ENCODE measurements around the gene THOC6. TPM values are rescaled to one million over a fixed set of nuclear protein-coding genes. Genes with fewer than 3 reads are reported as not detected.

Gene THOC6
- total and polyA plus RNA-seq, 9 of the 15 experiments (the other 6 are each of a cell fraction or from before 2014, with no cell fraction given), result 2.5 to 65.4 (median 42.3) TPM

GRCh38 chr16:3000540-3000939 is 23.3 kb upstream of the THOC6 start:
- intact Hi-C loops (cut with micrococcal nuclease), result no loop called here
- H3K9ac ChIP-seq (ENCODE audit: insufficient read depth in 1 of 2, low read depth in 2 of 2, low read length in 2 of 2), result peak overlapping the region in 1 of 2 experiments; percentile 78; a peak in 2 of 4 replicates
- H3K36me3 ChIP-seq (ENCODE audit: control insufficient read depth, insufficient read depth, low read length), result no peaks in the 10 kb centered on the region
- in situ Hi-C loops (cut with MboI), result no loop called here
- no peaks in the 10 kb centered on the region for H3K9me3 ChIP-seq (replicated peaks; ENCODE audit: control insufficient read depth, insufficient read depth, low read depth, low read length)
- no peak overlapping the region for H3K4me2 ChIP-seq (ENCODE audit: insufficient read depth, low read length)
- H3K27me3 ChIP-seq (ENCODE audit: control insufficient read depth in 2 of 2, insufficient read depth in 2 of 2, low read length in 2 of 2), result no peaks in the 10 kb centered on the region
- FAIRE-seq (no peak), ATAC-seq (no peak), DNase-seq (ENCODE audit: extremely low read depth in 1 of 4, low spot score in 3 of 4) (no peak)
- H3K4me3 ChIP-seq, result no peak overlapping the region
- H3K4me1 ChIP-seq (replicated peaks in 1 of 2; ENCODE audit: control insufficient read depth in 2 of 2, insufficient read depth in 2 of 2, low read length in 2 of 2), result peaks cover 0 to 40% of the 10 kb centered on the region in 2 experiments; a peak in 2 of 5 replicates
- ChIA-PET POLR2A (interaction anchor here (0.6 to 1.0 kb wide), 6 partner anchors 15 to 802 kb away, joined by 3 read pairs; no protein-coding TSS in a partner anchor), CTCF (ENCODE audit: low intra/inter-chr PET ratio) (no interaction called here)
- no TSS peak for BruUV-seq (replicated peaks)
- 63% methylated on average over 4 of the region's 4 CpGs for WGBS (ENCODE audit: insufficient coverage, low coverage, missing lambda C conversion rate)
- no peaks in the 10 kb centered on the region for H3K9me1 ChIP-seq (ENCODE audit: control insufficient read depth, insufficient read depth, low read length)
- H2AFZ ChIP-seq (ENCODE audit: low read depth, low read length), result no peak overlapping the region
- H3K27ac ChIP-seq (ENCODE audit: extremely low read depth, low read depth, low read length), result no peak overlapping the region
- TF ChIP-seq STAT5A (IDR thresholded peaks at IDR 0.05; ENCODE audit: borderline replicate concordance, low read length), result no peak
- no peak for TF ChIP-seq ZSCAN32 (CRISPR knock-in tag; IDR thresholded peaks at IDR 0.05)
- TF ChIP-seq ZNF764 (CRISPR knock-in tag; IDR thresholded peaks at IDR 0.05; ENCODE audit: low read depth), result no peak
- TF ChIP-seq E2F6 (IDR thresholded peaks at IDR 0.05; ENCODE audit: borderline replicate concordance in 1 of 2, extremely low read depth in 1 of 2, insufficient read depth in 1 of 2, insufficient read length in 1 of 2, low read depth in 1 of 2, low read length in 1 of 2, poor library complexity in 1 of 2, severe bottlenecking in 1 of 2), result no peak
- TF ChIP-seq ATF7 (IDR thresholded peaks at IDR 0.05), result no peak
- TF ChIP-seq HOMEZ (CRISPR knock-in tag; IDR thresholded peaks at IDR 0.05), result no peak
- no peak for TF ChIP-seq IFI16 (CRISPR knock-in tag; IDR thresholded peaks at IDR 0.05)
- no peak for TF ChIP-seq NFIC (IDR thresholded peaks at IDR 0.05)
- no peak for TF ChIP-seq JUND (IDR thresholded peaks at IDR 0.05; ENCODE audit: borderline replicate concordance, low read depth, low read length)
- TF ChIP-seq JUND (tag; IDR thresholded peaks at IDR 0.05; ENCODE audit: borderline replicate concordance, low read depth, low read length), result no peak
- TF ChIP-seq NFXL1 (CRISPR knock-in tag; IDR thresholded peaks at IDR 0.05), result no peak
- TF ChIP-seq KLF13 (tag; IDR thresholded peaks at IDR 0.05; ENCODE audit: borderline replicate concordance, low read depth), result no peak
- TF ChIP-seq ZNF324 (CRISPR knock-in tag; IDR thresholded peaks at IDR 0.05), result no peak
- H4K20me1 ChIP-seq (replicated peaks; ENCODE audit: control insufficient read depth, insufficient read depth, low read length), result no peaks in the 10 kb centered on the region
- H3K79me2 ChIP-seq (ENCODE audit: control insufficient read depth, insufficient read depth, low read length), result peaks cover 6% of the 10 kb centered on the region; the same call in 2 of the 3 replicates

Data from K562 (cell line).